ENCODE results near the gene ADAM12. TPM values are rescaled to one million over a fixed set of nuclear protein-coding genes. Genes with fewer than 3 reads are reported as not detected.

Gene ADAM12
- total and polyA plus RNA-seq, 4 donors = 0.03 to 0.33 (median 0.19) TPM

DNA sequence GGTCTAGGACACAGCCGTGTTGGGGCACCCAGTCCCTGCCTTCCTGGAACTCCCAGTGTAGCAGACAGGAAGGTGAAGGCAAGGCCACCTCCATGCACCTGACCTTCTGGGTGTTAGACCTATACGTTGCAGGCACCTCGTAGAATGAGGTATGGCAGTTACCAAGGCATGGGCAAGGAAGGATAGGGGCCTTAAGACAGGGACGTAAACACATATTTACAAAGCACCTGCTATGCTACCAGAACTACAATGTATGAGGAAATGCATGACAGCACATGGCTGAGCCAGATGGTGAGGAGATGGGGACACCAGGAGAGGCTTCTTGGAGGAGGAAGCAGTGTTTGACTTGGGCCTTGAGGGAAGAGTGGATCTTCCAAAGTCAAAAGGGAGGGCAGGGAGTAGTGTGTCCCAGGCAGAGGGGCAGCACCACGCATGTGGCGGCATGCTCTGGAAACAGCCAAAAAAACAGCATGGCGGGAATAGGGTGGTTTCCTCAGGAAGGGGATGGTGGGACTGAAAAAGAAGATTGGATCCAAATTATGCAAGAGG, 260.7 kb downstream of the ADAM12 start:
- no peaks in the 10 kb centered on the region for H3K27me3 ChIP-seq (ENCODE audit: control insufficient read depth in 4 of 4, insufficient read depth in 4 of 4, low read length in 3 of 4)
- TF ChIP-seq EGR1 (IDR thresholded peaks at IDR 0.05; ENCODE audit: low read depth in 2 of 2) (no peak), HNF4G (IDR thresholded peaks at IDR 0.05) (no peak), RXRA (IDR thresholded peaks at IDR 0.05) (no peak), SP1 (IDR thresholded peaks at IDR 0.05) (no peak), NR2F2 (IDR thresholded peaks at IDR 0.05) (no peak), JUND (IDR thresholded peaks at IDR 0.05) (no peak), RAD21 (IDR thresholded peaks at IDR 0.05) (no peak), GABPA (IDR thresholded peaks at IDR 0.05 in 1 of 2, conservative IDR thresholded peaks at IDR 0.05 in 1 of 2) (no peak), FOXA2 (IDR thresholded peaks at IDR 0.05) (no peak), FOXA1 (IDR thresholded peaks at IDR 0.05) (no peak)
- TF ChIP-seq, protein P1, sequence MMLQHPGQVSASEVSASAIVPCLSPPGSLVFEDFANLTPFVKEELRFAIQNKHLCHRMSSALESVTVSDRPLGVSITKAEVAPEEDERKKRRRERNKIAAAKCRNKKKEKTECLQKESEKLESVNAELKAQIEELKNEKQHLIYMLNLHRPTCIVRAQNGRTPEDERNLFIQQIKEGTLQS (IDR thresholded peaks at IDR 0.05) = no peak
- TF ChIP-seq, protein P2, sequence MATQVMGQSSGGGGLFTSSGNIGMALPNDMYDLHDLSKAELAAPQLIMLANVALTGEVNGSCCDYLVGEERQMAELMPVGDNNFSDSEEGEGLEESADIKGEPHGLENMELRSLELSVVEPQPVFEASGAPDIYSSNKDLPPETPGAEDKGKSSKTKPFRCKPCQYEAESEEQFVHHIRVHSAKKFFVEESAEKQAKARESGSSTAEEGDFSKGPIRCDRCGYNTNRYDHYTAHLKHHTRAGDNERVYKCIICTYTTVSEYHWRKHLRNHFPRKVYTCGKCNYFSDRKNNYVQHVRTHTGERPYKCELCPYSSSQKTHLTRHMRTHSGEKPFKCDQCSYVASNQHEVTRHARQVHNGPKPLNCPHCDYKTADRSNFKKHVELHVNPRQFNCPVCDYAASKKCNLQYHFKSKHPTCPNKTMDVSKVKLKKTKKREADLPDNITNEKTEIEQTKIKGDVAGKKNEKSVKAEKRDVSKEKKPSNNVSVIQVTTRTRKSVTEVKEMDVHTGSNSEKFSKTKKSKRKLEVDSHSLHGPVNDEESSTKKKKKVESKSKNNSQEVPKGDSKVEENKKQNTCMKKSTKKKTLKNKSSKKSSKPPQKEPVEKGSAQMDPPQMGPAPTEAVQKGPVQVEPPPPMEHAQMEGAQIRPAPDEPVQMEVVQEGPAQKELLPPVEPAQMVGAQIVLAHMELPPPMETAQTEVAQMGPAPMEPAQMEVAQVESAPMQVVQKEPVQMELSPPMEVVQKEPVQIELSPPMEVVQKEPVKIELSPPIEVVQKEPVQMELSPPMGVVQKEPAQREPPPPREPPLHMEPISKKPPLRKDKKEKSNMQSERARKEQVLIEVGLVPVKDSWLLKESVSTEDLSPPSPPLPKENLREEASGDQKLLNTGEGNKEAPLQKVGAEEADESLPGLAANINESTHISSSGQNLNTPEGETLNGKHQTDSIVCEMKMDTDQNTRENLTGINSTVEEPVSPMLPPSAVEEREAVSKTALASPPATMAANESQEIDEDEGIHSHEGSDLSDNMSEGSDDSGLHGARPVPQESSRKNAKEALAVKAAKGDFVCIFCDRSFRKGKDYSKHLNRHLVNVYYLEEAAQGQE (IDR thresholded peaks at IDR 0.05) = no peak
- TF ChIP-seq, protein P3, sequence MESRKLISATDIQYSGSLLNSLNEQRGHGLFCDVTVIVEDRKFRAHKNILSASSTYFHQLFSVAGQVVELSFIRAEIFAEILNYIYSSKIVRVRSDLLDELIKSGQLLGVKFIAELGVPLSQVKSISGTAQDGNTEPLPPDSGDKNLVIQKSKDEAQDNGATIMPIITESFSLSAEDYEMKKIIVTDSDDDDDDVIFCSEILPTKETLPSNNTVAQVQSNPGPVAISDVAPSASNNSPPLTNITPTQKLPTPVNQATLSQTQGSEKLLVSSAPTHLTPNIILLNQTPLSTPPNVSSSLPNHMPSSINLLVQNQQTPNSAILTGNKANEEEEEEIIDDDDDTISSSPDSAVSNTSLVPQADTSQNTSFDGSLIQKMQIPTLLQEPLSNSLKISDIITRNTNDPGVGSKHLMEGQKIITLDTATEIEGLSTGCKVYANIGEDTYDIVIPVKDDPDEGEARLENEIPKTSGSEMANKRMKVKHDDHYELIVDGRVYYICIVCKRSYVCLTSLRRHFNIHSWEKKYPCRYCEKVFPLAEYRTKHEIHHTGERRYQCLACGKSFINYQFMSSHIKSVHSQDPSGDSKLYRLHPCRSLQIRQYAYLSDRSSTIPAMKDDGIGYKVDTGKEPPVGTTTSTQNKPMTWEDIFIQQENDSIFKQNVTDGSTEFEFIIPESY (IDR thresholded peaks at IDR 0.05) = no peak
- TF ChIP-seq, protein P4, sequence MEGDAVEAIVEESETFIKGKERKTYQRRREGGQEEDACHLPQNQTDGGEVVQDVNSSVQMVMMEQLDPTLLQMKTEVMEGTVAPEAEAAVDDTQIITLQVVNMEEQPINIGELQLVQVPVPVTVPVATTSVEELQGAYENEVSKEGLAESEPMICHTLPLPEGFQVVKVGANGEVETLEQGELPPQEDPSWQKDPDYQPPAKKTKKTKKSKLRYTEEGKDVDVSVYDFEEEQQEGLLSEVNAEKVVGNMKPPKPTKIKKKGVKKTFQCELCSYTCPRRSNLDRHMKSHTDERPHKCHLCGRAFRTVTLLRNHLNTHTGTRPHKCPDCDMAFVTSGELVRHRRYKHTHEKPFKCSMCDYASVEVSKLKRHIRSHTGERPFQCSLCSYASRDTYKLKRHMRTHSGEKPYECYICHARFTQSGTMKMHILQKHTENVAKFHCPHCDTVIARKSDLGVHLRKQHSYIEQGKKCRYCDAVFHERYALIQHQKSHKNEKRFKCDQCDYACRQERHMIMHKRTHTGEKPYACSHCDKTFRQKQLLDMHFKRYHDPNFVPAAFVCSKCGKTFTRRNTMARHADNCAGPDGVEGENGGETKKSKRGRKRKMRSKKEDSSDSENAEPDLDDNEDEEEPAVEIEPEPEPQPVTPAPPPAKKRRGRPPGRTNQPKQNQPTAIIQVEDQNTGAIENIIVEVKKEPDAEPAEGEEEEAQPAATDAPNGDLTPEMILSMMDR (IDR thresholded peaks at IDR 0.05; ENCODE audit: low read depth, low read length, missing input control) = no peak
- 75% methylated on average over 7 of the region's 7 CpGs for WGBS
- H3K9ac ChIP-seq (ENCODE audit: low read depth in 1 of 2, low read length in 2 of 2) = no peak overlapping the region
- no peak overlapping the region for H3K27ac ChIP-seq (ENCODE audit: low read depth in 1 of 2, low read length in 2 of 2)
- DNase-seq (ENCODE audit: low spot score) = no peak
- no peaks in the 10 kb centered on the region for H3K9me3 ChIP-seq (ENCODE audit: control insufficient read depth in 4 of 4, low read length in 3 of 4)
- peaks cover 0 to 3% (median 0%) of the 10 kb centered on the region in 4 donors for H3K4me1 ChIP-seq (ENCODE audit: control insufficient read depth in 4 of 4, insufficient read depth in 4 of 4, low read length in 3 of 4)
- H3K4me3 ChIP-seq (ENCODE audit: low read depth in 1 of 3, low read length in 3 of 3) = no peak overlapping the region
- no peaks in the 10 kb centered on the region for H3K36me3 ChIP-seq (ENCODE audit: control insufficient read depth in 4 of 4, insufficient read depth in 3 of 4, low read depth in 1 of 4, low read length in 3 of 4)

DNA sequence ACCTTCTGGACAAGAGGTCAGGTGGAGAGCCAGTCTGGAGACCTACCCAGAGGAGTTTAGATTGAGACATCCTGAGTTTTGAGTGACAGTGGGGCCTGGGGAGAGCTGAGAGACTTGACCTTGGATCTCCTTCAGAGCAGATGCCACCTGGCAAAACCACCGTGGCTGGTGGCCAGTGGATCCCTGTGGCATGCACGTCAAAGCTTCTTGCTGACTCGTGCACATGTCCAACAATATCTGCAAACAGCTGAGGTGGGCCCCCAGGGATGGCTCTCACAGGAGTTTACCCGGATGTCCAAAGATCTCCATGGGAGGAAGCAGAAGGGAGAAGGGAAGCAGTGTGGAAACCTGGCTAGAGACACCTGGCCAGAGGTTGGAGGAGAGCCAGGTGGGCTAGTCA, 261.4 kb downstream of the ADAM12 start:
- H3K9me3 ChIP-seq (ENCODE audit: control insufficient read depth in 4 of 4, low read length in 3 of 4) = no peaks in the 10 kb centered on the region
- DNase-seq (ENCODE audit: low spot score) = no peak
- H3K27me3 ChIP-seq (ENCODE audit: control insufficient read depth in 4 of 4, insufficient read depth in 4 of 4, low read length in 3 of 4) = no peaks in the 10 kb centered on the region
- WGBS = 81% methylated on average over 4 of the region's 4 CpGs
- no peak overlapping the region for H3K9ac ChIP-seq (ENCODE audit: low read depth in 1 of 2, low read length in 2 of 2)
- H3K4me1 ChIP-seq (ENCODE audit: control insufficient read depth in 4 of 4, insufficient read depth in 4 of 4, low read length in 3 of 4) = peaks cover 0 to 3% (median 0%) of the 10 kb centered on the region in 4 donors
- H3K27ac ChIP-seq (ENCODE audit: low read depth in 1 of 2, low read length in 2 of 2) = no peak overlapping the region
- H3K4me3 ChIP-seq (ENCODE audit: low read depth in 1 of 3, low read length in 3 of 3) = no peak overlapping the region
- no peaks in the 10 kb centered on the region for H3K36me3 ChIP-seq (ENCODE audit: control insufficient read depth in 4 of 4, insufficient read depth in 3 of 4, low read depth in 1 of 4, low read length in 3 of 4)
- TF ChIP-seq TAF1 (conservative IDR thresholded peaks at IDR 0.05) = no peak
- no peak for TF ChIP-seq FOXA1 (IDR thresholded peaks at IDR 0.05)
- no peak for TF ChIP-seq HNF4A (conservative IDR thresholded peaks at IDR 0.05)
- TF ChIP-seq HNF4G (IDR thresholded peaks at IDR 0.05) = no peak
- TF ChIP-seq JUND (IDR thresholded peaks at IDR 0.05) = no peak
- TF ChIP-seq, protein P3 (IDR thresholded peaks at IDR 0.05) = no peak
- TF ChIP-seq EGR1 (IDR thresholded peaks at IDR 0.05; ENCODE audit: low read depth in 2 of 2) = no peak
- TF ChIP-seq, protein P1 (IDR thresholded peaks at IDR 0.05) = no peak
- TF ChIP-seq RAD21 (IDR thresholded peaks at IDR 0.05) = no peak
- TF ChIP-seq SP1 (IDR thresholded peaks at IDR 0.05) = no peak
- TF ChIP-seq, protein P4 (IDR thresholded peaks at IDR 0.05; ENCODE audit: low read depth, low read length, missing input control) = no peak

Measured in liver (tissue), 9 donors.